ENCODE data around the gene RANBP1. TPM values are rescaled to one million over a fixed set of nuclear protein-coding genes. Genes with fewer than 3 reads are reported as not detected.

Gene RANBP1
- total and polyA plus RNA-seq, 9 of the 15 experiments (the other 6 are each of a cell fraction or from before 2014, with no cell fraction given): 162 to 2,891 (median 1,289) TPM

DNA sequence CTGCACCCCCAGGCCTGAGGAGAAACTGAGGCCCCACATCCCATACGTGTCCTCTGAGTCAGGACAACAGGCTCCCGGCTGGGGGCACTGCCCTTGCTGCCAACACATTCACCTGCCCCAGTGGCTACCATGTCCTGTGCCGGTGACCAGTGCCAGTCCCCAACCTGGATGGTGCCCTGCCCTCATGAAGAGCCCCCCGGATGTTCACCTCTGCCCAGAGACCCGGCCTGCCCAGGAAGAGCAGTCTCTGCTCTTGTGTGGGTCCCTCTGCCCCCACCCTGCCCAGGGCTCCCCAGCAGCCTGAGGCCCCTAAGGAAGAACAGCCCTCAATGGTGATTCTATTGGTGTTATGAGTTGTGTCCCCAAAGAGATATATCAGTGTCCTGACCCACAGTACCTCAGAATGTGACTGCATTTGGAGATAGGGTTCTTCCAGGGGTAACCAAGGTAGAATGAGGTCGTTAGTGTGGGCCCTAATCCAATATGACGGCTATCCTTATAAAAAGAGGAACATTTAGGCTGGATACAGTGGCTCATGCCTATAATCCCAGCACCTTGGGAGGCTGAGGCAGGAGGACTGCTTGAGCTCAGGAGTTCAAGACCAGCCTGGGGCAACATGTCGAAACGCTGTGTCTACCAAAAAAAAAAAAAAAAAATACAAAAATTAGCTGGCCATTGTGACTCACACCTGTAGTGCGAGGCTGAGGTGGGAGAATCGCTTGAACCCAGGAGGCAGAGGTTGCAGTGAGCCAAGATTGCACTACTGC is 49.1 kb upstream of the RANBP1 start (continued):
- TF ChIP-seq, protein P1, sequence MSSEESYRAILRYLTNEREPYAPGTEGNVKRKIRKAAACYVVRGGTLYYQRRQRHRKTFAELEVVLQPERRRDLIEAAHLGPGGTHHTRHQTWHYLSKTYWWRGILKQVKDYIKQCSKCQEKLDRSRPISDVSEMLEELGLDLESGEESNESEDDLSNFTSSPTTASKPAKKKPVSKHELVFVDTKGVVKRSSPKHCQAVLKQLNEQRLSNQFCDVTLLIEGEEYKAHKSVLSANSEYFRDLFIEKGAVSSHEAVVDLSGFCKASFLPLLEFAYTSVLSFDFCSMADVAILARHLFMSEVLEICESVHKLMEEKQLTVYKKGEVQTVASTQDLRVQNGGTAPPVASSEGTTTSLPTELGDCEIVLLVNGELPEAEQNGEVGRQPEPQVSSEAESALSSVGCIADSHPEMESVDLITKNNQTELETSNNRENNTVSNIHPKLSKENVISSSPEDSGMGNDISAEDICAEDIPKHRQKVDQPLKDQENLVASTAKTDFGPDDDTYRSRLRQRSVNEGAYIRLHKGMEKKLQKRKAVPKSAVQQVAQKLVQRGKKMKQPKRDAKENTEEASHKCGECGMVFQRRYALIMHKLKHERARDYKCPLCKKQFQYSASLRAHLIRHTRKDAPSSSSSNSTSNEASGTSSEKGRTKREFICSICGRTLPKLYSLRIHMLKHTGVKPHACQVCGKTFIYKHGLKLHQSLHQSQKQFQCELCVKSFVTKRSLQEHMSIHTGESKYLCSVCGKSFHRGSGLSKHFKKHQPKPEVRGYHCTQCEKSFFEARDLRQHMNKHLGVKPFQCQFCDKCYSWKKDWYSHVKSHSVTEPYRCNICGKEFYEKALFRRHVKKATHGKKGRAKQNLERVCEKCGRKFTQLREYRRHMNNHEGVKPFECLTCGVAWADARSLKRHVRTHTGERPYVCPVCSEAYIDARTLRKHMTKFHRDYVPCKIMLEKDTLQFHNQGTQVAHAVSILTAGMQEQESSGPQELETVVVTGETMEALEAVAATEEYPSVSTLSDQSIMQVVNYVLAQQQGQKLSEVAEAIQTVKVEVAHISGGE (CRISPR knock-in tag; IDR thresholded peaks at IDR 0.05): 0 out of 6 replicates have a peak, but pooled peaks of 1 of the 3 experiments have one; percentile 14
- TF ChIP-seq, protein P2, sequence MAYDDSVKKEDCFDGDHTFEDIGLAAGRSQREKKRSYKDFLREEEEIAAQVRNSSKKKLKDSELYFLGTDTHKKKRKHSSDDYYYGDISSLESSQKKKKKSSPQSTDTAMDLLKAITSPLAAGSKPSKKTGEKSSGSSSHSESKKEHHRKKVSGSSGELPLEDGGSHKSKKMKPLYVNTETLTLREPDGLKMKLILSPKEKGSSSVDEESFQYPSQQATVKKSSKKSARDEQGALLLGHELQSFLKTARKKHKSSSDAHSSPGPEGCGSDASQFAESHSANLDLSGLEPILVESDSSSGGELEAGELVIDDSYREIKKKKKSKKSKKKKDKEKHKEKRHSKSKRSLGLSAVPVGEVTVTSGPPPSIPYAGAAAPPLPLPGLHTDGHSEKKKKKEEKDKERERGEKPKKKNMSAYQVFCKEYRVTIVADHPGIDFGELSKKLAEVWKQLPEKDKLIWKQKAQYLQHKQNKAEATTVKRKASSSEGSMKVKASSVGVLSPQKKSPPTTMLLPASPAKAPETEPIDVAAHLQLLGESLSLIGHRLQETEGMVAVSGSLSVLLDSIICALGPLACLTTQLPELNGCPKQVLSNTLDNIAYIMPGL (CRISPR knock-in tag; IDR thresholded peaks at IDR 0.05): no peak
- TF ChIP-seq, protein P3, sequence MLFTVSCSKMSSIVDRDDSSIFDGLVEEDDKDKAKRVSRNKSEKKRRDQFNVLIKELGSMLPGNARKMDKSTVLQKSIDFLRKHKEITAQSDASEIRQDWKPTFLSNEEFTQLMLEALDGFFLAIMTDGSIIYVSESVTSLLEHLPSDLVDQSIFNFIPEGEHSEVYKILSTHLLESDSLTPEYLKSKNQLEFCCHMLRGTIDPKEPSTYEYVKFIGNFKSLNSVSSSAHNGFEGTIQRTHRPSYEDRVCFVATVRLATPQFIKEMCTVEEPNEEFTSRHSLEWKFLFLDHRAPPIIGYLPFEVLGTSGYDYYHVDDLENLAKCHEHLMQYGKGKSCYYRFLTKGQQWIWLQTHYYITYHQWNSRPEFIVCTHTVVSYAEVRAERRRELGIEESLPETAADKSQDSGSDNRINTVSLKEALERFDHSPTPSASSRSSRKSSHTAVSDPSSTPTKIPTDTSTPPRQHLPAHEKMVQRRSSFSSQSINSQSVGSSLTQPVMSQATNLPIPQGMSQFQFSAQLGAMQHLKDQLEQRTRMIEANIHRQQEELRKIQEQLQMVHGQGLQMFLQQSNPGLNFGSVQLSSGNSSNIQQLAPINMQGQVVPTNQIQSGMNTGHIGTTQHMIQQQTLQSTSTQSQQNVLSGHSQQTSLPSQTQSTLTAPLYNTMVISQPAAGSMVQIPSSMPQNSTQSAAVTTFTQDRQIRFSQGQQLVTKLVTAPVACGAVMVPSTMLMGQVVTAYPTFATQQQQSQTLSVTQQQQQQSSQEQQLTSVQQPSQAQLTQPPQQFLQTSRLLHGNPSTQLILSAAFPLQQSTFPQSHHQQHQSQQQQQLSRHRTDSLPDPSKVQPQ (CRISPR knock-in tag; IDR thresholded peaks at IDR 0.05; ENCODE audit: borderline replicate concordance): no peak
- TF ChIP-seq ZSCAN29 (IDR thresholded peaks at IDR 0.05) (no peak), ASH1L (IDR thresholded peaks at IDR 0.05; ENCODE audit: borderline replicate concordance, low read depth, partially characterized antibody) (no peak), HMG20B (CRISPR knock-in tag; IDR thresholded peaks at IDR 0.05) (no peak), MECOM (CRISPR knock-in tag; IDR thresholded peaks at IDR 0.05) (no peak), ZNF311 (CRISPR knock-in tag; IDR thresholded peaks at IDR 0.05) (no peak)
- TF ChIP-seq, protein P4, sequence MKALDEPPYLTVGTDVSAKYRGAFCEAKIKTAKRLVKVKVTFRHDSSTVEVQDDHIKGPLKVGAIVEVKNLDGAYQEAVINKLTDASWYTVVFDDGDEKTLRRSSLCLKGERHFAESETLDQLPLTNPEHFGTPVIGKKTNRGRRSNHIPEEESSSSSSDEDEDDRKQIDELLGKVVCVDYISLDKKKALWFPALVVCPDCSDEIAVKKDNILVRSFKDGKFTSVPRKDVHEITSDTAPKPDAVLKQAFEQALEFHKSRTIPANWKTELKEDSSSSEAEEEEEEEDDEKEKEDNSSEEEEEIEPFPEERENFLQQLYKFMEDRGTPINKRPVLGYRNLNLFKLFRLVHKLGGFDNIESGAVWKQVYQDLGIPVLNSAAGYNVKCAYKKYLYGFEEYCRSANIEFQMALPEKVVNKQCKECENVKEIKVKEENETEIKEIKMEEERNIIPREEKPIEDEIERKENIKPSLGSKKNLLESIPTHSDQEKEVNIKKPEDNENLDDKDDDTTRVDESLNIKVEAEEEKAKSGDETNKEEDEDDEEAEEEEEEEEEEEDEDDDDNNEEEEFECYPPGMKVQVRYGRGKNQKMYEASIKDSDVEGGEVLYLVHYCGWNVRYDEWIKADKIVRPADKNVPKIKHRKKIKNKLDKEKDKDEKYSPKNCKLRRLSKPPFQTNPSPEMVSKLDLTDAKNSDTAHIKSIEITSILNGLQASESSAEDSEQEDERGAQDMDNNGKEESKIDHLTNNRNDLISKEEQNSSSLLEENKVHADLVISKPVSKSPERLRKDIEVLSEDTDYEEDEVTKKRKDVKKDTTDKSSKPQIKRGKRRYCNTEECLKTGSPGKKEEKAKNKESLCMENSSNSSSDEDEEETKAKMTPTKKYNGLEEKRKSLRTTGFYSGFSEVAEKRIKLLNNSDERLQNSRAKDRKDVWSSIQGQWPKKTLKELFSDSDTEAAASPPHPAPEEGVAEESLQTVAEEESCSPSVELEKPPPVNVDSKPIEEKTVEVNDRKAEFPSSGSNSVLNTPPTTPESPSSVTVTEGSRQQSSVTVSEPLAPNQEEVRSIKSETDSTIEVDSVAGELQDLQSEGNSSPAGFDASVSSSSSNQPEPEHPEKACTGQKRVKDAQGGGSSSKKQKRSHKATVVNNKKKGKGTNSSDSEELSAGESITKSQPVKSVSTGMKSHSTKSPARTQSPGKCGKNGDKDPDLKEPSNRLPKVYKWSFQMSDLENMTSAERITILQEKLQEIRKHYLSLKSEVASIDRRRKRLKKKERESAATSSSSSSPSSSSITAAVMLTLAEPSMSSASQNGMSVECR (CRISPR knock-in tag; IDR thresholded peaks at IDR 0.05): no peak
- TF ChIP-seq, protein P5, sequence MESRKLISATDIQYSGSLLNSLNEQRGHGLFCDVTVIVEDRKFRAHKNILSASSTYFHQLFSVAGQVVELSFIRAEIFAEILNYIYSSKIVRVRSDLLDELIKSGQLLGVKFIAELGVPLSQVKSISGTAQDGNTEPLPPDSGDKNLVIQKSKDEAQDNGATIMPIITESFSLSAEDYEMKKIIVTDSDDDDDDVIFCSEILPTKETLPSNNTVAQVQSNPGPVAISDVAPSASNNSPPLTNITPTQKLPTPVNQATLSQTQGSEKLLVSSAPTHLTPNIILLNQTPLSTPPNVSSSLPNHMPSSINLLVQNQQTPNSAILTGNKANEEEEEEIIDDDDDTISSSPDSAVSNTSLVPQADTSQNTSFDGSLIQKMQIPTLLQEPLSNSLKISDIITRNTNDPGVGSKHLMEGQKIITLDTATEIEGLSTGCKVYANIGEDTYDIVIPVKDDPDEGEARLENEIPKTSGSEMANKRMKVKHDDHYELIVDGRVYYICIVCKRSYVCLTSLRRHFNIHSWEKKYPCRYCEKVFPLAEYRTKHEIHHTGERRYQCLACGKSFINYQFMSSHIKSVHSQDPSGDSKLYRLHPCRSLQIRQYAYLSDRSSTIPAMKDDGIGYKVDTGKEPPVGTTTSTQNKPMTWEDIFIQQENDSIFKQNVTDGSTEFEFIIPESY (CRISPR knock-in tag; IDR thresholded peaks at IDR 0.05): no peak

Data from K562 (cell line).